ENCODE measurements around the gene TRIM38. TPM values are rescaled to one million over a fixed set of nuclear protein-coding genes. Genes with fewer than 3 reads are reported as not detected.

The TRIM38 gene
- total and polyA plus RNA-seq, 2 of the 13 experiments (the other 11 are each of a cell fraction or from before 2014, with no cell fraction given): 2.5 to 3.1 TPM

DNA sequence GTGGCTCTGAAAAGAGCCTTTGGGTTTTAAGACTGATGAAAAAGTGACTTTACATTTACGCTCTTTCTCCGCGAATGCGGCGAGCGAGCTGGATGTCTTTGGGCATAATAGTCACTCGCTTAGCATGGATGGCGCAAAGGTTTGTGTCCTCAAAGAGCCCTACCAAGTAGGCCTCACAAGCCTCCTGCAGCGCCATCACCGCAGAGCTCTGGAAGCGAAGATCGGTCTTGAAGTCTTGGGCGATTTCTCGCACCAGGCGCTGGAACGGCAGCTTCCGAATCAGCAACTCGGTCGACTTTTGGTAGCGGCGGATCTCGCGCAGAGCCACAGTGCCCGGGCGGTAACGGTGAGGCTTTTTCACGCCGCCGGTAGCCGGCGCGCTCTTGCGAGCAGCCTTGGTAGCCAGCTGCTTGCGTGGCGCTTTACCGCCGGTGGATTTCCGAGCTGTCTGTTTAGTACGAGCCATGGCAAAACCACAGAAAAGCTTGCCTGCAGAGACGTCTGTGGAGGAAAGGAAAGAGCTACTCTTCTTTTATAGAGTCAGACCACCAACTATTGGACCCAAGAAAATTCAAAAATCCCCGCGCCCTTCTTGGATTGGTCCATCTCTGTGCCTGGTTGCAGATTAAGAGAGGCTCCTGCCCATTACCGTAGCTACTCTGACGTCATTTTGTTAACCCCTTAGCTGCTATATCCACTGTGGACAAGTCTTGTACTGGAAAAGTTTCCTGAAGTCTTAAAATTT, 69.2 kb downstream of the TRIM38 start (continued):
- TF ChIP-seq ZNF124 (CRISPR knock-in tag; IDR thresholded peaks at IDR 0.05): peak; percentile 38; the same call in 1 of the 2 replicates
- TF ChIP-seq MED13 (CRISPR knock-in tag; IDR thresholded peaks at IDR 0.05): peak; percentile 96
- no peak for TF ChIP-seq CC2D1A (CRISPR knock-in tag; IDR thresholded peaks at IDR 0.05)
- TF ChIP-seq ZNF180 (CRISPR knock-in tag; IDR thresholded peaks at IDR 0.05; ENCODE audit: borderline replicate concordance, low read depth): peak; percentile 90; the same call in 1 of the 2 replicates
- TF ChIP-seq ZNF782 (CRISPR knock-in tag; IDR thresholded peaks at IDR 0.05; ENCODE audit: borderline replicate concordance): peak; percentile 94; the same call in 1 of the 2 replicates
- peak; percentile 93 for TF ChIP-seq TAF1 (CRISPR knock-in tag; IDR thresholded peaks at IDR 0.05)
- TF ChIP-seq PHF8 (CRISPR knock-in tag; IDR thresholded peaks at IDR 0.05): peak; percentile 82
- TF ChIP-seq ZNF225 (CRISPR knock-in tag; IDR thresholded peaks at IDR 0.05): peak; percentile 90; the same call in 1 of the 2 replicates
- TF ChIP-seq, protein P1, sequence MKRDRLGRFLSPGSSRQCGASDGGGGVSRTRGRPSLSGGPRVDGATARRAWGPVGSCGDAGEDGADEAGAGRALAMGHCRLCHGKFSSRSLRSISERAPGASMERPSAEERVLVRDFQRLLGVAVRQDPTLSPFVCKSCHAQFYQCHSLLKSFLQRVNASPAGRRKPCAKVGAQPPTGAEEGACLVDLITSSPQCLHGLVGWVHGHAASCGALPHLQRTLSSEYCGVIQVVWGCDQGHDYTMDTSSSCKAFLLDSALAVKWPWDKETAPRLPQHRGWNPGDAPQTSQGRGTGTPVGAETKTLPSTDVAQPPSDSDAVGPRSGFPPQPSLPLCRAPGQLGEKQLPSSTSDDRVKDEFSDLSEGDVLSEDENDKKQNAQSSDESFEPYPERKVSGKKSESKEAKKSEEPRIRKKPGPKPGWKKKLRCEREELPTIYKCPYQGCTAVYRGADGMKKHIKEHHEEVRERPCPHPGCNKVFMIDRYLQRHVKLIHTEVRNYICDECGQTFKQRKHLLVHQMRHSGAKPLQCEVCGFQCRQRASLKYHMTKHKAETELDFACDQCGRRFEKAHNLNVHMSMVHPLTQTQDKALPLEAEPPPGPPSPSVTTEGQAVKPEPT (CRISPR knock-in tag; IDR thresholded peaks at IDR 0.05; ENCODE audit: low read depth): peak; percentile 88; the same call in 1 of the 2 replicates
- TF ChIP-seq KLF9 (CRISPR knock-in tag; IDR thresholded peaks at IDR 0.05; ENCODE audit: low read depth): no peak; the same call in 1 of the 2 replicates
- TF ChIP-seq PCBP1 (IDR thresholded peaks at IDR 0.05; ENCODE audit: borderline replicate concordance, low read depth, low read length): 0 out of 2 replicates have a peak, but pooled peaks have one; percentile 86
- TF ChIP-seq, protein P2, sequence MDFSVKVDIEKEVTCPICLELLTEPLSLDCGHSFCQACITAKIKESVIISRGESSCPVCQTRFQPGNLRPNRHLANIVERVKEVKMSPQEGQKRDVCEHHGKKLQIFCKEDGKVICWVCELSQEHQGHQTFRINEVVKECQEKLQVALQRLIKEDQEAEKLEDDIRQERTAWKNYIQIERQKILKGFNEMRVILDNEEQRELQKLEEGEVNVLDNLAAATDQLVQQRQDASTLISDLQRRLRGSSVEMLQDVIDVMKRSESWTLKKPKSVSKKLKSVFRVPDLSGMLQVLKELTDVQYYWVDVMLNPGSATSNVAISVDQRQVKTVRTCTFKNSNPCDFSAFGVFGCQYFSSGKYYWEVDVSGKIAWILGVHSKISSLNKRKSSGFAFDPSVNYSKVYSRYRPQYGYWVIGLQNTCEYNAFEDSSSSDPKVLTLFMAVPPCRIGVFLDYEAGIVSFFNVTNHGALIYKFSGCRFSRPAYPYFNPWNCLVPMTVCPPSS (IDR thresholded peaks at IDR 0.05): no peak
- TF ChIP-seq RARA (CRISPR knock-in tag; IDR thresholded peaks at IDR 0.05): no peak
- TF ChIP-seq PCBP2 (optimal IDR thresholded peaks at IDR 0.05; ENCODE audit: low read depth, low read length, poor library complexity, severe bottlenecking): no peak
- no peak; the same call in 1 of the 2 replicates for TF ChIP-seq STAG1 (CRISPR knock-in tag; IDR thresholded peaks at IDR 0.05)
- no peak; the same call in 1 of the 2 replicates for TF ChIP-seq ZNF724P (CRISPR knock-in tag; IDR thresholded peaks at IDR 0.05; ENCODE audit: borderline replicate concordance)
- 0 out of 2 replicates have a peak, but pooled peaks have one; percentile 21 for TF ChIP-seq ZNF557 (CRISPR knock-in tag; IDR thresholded peaks at IDR 0.05)
- TF ChIP-seq, protein P3, sequence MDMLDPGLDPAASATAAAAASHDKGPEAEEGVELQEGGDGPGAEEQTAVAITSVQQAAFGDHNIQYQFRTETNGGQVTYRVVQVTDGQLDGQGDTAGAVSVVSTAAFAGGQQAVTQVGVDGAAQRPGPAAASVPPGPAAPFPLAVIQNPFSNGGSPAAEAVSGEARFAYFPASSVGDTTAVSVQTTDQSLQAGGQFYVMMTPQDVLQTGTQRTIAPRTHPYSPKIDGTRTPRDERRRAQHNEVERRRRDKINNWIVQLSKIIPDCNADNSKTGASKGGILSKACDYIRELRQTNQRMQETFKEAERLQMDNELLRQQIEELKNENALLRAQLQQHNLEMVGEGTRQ (IDR thresholded peaks at IDR 0.05; ENCODE audit: low read depth, low read length): no peak
- TF ChIP-seq, protein P3 (CRISPR knock-in tag; IDR thresholded peaks at IDR 0.05; ENCODE audit: borderline replicate concordance): no peak
- TF ChIP-seq SAP130 (CRISPR knock-in tag; IDR thresholded peaks at IDR 0.05; ENCODE audit: low read depth): peak; percentile 99
- no peak for TF ChIP-seq JUND (CRISPR knock-in tag; IDR thresholded peaks at IDR 0.05)
- peak; percentile 24; the same call in 1 of the 2 replicates for TF ChIP-seq ZMYM2 (CRISPR knock-in tag; IDR thresholded peaks at IDR 0.05)
- no peak for TF ChIP-seq MAFK (conservative IDR thresholded peaks at IDR 0.05 in 1 of 2, IDR thresholded peaks at IDR 0.05 in 1 of 2; ENCODE audit: low read length in 2 of 2)
- TF ChIP-seq ZNF260 (CRISPR knock-in tag; IDR thresholded peaks at IDR 0.05; ENCODE audit: borderline replicate concordance, low read depth): 0 out of 2 replicates have a peak, but pooled peaks have one; percentile 42
